NB4 (cell line): ENCODE data around the gene ADAM12.

Experiments used
- CTCF ChIP-seq: IDR thresholded peaks from one replicate; pipeline ENCODE4 v1.5.1; 2012; ENCODE audit warnings: low read depth, low read length
- POLR2A ChIP-seq: IDR thresholded peaks from 2 replicates; pipeline ENCODE4 v1.6.1; 2011; ENCODE audit warnings: mild to moderate bottlenecking; ENCODE audit not compliant: insufficient read length; ENCODE audit errors: extremely low read depth

GRCh38 chr10:126006264-126006663 is 382.0 kb downstream of the ADAM12 start:
- TF ChIP-seq CTCF (no peak), POLR2A (no peak)
